K562 (cell line): ENCODE data around the gene PLAGL1.

Source experiments
- EP300 ChIP-seq: IDR thresholded peaks from 2 replicates; pipeline ENCODE4 v1.6.1; 2012; ENCODE audit warnings: low read length, improper control_type of control experiment
- IRF2 ChIP-seq: sonication (generic); formaldehyde crosslinking; IDR thresholded peaks from 2 replicates; pipeline ENCODE4 v1.8.1; 2022; ENCODE audit warnings: mild to moderate bottlenecking, missing genetic modification reagents
- YY1 ChIP-seq, 3 experiments: IDR thresholded peaks; 2 replicates each; pipeline ENCODE4 v1.6.1; 2011; ENCODE audit warnings: low read length in 2 of 3, mild to moderate bottlenecking in 2 of 3, moderate library complexity in 2 of 3, borderline replicate concordance in 1 of 3, control low read depth in 1 of 3, low read depth in 1 of 3; ENCODE audit not compliant: insufficient read depth in 3 of 3, insufficient replicate concordance in 2 of 3, control insufficient read depth in 1 of 3, insufficient read length in 1 of 3; ENCODE audit errors: extremely low read depth in 1 of 3
- TF ChIP-seq, protein P1 (sequence below), 3 experiments: IDR thresholded peaks in 2 of 3; conservative IDR thresholded peaks in 1 of 3; 2 replicates each; pipeline ENCODE4 v1.5.1; 2011 to 2012; ENCODE audit warnings: low read length in 3 of 3, mild to moderate bottlenecking in 3 of 3, control low read depth in 2 of 3, improper control_type of control experiment in 1 of 3, inconsistent platforms in 1 of 3, low read depth in 1 of 3, mixed read lengths in 1 of 3, moderate library complexity in 1 of 3; ENCODE audit not compliant: insufficient read depth in 2 of 3
- TF ChIP-seq, protein P2 (sequence below): fragments of 250-450 bp; sonication (Bioruptor Pico); IDR thresholded peaks from 2 replicates; pipeline ENCODE4 v1.4.0; 2020; ENCODE audit warnings: mild to moderate bottlenecking, moderate library complexity
- TF ChIP-seq, protein P3 (sequence below): sonication (generic); formaldehyde crosslinking; IDR thresholded peaks from 2 replicates; pipeline ENCODE4 v1.8.0; 2022; ENCODE audit warnings: mild to moderate bottlenecking, missing genetic modification reagents
- TF ChIP-seq, protein P4 (sequence below): fragments of 150-350 bp; IDR thresholded peaks from 2 replicates; pipeline ENCODE4 v1.6.1; 2014; ENCODE audit warnings: low read depth, mild to moderate bottlenecking, low read length, borderline replicate concordance
- TF ChIP-seq, protein P5 (sequence below): sonication (generic); formaldehyde crosslinking; IDR thresholded peaks from 2 replicates; pipeline ENCODE4 v1.4.0; 2020; ENCODE audit warnings: mild to moderate bottlenecking, missing genetic modification reagents

DNA sequence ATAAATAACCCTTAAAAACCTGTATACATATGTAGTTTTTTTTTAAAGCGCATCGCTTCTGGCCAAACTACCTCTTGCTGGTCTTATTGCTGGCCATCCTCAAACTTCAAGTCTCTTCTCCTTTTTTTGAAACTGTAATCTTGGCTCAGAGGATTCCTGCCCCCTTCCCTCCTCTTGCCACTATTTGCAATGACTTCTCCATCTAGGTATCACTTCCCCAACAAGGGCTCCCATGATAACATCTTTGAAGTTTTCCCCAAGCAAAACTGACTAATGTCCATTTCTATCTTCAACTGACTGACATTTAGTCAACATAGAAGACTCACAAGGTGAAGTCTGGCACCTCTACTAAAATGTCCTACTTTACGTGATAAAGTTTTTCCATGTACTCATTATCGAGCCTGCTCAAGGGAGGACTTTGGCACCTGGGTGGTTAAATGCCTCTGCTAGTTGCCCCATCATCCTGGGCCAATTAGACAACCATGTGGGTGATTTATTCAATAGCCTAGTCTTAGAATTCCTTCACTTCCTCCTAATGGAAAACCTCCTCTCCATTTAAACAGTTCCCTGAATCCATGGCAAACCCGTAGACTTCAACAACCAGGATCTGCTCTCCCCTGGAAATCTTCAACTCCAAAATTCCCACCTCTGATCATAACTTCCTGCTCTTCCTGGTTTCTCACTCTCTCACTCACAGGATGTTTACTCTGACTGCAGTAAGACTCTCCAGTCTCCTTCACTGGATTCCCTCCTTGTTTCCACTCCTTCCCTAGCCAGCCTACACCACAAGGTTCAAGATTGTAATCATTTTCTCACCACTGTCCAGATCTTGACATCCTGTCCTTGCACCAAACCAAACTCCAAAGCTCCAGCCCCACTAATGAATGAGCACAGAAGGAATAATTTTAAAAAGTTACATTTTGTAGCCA lies 9.4 kb upstream of the PLAGL1 start:
- TF ChIP-seq YY1 (IDR thresholded peaks at IDR 0.05; ENCODE audit: borderline replicate concordance in 1 of 3, control insufficient read depth in 1 of 3, extremely low read depth in 1 of 3, insufficient read depth in 3 of 3, insufficient read length in 1 of 3, insufficient replicate concordance in 2 of 3, low read depth in 1 of 3, low read length in 2 of 3) = no peak
- no peak for TF ChIP-seq IRF2 (CRISPR knock-in tag)
- TF ChIP-seq, protein P1, sequence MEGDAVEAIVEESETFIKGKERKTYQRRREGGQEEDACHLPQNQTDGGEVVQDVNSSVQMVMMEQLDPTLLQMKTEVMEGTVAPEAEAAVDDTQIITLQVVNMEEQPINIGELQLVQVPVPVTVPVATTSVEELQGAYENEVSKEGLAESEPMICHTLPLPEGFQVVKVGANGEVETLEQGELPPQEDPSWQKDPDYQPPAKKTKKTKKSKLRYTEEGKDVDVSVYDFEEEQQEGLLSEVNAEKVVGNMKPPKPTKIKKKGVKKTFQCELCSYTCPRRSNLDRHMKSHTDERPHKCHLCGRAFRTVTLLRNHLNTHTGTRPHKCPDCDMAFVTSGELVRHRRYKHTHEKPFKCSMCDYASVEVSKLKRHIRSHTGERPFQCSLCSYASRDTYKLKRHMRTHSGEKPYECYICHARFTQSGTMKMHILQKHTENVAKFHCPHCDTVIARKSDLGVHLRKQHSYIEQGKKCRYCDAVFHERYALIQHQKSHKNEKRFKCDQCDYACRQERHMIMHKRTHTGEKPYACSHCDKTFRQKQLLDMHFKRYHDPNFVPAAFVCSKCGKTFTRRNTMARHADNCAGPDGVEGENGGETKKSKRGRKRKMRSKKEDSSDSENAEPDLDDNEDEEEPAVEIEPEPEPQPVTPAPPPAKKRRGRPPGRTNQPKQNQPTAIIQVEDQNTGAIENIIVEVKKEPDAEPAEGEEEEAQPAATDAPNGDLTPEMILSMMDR (IDR thresholded peaks at IDR 0.05 in 2 of 3, conservative IDR thresholded peaks at IDR 0.05 in 1 of 3; ENCODE audit: insufficient read depth in 2 of 3, low read depth in 1 of 3, low read length in 3 of 3) = no peak
- TF ChIP-seq, protein P2, sequence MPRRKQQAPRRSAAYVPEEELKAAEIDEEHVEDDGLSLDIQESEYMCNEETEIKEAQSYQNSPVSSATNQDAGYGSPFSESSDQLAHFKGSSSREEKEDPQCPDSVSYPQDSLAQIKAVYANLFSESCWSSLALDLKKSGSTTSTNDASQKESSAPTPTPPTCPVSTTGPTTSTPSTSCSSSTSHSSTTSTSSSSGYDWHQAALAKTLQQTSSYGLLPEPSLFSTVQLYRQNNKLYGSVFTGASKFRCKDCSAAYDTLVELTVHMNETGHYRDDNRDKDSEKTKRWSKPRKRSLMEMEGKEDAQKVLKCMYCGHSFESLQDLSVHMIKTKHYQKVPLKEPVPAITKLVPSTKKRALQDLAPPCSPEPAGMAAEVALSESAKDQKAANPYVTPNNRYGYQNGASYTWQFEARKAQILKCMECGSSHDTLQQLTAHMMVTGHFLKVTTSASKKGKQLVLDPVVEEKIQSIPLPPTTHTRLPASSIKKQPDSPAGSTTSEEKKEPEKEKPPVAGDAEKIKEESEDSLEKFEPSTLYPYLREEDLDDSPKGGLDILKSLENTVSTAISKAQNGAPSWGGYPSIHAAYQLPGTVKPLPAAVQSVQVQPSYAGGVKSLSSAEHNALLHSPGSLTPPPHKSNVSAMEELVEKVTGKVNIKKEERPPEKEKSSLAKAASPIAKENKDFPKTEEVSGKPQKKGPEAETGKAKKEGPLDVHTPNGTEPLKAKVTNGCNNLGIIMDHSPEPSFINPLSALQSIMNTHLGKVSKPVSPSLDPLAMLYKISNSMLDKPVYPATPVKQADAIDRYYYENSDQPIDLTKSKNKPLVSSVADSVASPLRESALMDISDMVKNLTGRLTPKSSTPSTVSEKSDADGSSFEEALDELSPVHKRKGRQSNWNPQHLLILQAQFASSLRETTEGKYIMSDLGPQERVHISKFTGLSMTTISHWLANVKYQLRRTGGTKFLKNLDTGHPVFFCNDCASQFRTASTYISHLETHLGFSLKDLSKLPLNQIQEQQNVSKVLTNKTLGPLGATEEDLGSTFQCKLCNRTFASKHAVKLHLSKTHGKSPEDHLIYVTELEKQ (CRISPR knock-in tag) = no peak
- no peak for TF ChIP-seq EP300
- TF ChIP-seq, protein P3, sequence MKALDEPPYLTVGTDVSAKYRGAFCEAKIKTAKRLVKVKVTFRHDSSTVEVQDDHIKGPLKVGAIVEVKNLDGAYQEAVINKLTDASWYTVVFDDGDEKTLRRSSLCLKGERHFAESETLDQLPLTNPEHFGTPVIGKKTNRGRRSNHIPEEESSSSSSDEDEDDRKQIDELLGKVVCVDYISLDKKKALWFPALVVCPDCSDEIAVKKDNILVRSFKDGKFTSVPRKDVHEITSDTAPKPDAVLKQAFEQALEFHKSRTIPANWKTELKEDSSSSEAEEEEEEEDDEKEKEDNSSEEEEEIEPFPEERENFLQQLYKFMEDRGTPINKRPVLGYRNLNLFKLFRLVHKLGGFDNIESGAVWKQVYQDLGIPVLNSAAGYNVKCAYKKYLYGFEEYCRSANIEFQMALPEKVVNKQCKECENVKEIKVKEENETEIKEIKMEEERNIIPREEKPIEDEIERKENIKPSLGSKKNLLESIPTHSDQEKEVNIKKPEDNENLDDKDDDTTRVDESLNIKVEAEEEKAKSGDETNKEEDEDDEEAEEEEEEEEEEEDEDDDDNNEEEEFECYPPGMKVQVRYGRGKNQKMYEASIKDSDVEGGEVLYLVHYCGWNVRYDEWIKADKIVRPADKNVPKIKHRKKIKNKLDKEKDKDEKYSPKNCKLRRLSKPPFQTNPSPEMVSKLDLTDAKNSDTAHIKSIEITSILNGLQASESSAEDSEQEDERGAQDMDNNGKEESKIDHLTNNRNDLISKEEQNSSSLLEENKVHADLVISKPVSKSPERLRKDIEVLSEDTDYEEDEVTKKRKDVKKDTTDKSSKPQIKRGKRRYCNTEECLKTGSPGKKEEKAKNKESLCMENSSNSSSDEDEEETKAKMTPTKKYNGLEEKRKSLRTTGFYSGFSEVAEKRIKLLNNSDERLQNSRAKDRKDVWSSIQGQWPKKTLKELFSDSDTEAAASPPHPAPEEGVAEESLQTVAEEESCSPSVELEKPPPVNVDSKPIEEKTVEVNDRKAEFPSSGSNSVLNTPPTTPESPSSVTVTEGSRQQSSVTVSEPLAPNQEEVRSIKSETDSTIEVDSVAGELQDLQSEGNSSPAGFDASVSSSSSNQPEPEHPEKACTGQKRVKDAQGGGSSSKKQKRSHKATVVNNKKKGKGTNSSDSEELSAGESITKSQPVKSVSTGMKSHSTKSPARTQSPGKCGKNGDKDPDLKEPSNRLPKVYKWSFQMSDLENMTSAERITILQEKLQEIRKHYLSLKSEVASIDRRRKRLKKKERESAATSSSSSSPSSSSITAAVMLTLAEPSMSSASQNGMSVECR (CRISPR knock-in tag) = no peak
- TF ChIP-seq, protein P4, sequence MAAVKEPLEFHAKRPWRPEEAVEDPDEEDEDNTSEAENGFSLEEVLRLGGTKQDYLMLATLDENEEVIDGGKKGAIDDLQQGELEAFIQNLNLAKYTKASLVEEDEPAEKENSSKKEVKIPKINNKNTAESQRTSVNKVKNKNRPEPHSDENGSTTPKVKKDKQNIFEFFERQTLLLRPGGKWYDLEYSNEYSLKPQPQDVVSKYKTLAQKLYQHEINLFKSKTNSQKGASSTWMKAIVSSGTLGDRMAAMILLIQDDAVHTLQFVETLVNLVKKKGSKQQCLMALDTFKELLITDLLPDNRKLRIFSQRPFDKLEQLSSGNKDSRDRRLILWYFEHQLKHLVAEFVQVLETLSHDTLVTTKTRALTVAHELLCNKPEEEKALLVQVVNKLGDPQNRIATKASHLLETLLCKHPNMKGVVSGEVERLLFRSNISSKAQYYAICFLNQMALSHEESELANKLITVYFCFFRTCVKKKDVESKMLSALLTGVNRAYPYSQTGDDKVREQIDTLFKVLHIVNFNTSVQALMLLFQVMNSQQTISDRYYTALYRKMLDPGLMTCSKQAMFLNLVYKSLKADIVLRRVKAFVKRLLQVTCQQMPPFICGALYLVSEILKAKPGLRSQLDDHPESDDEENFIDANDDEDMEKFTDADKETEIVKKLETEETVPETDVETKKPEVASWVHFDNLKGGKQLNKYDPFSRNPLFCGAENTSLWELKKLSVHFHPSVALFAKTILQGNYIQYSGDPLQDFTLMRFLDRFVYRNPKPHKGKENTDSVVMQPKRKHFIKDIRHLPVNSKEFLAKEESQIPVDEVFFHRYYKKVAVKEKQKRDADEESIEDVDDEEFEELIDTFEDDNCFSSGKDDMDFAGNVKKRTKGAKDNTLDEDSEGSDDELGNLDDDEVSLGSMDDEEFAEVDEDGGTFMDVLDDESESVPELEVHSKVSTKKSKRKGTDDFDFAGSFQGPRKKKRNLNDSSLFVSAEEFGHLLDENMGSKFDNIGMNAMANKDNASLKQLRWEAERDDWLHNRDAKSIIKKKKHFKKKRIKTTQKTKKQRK = no peak
- TF ChIP-seq, protein P5, sequence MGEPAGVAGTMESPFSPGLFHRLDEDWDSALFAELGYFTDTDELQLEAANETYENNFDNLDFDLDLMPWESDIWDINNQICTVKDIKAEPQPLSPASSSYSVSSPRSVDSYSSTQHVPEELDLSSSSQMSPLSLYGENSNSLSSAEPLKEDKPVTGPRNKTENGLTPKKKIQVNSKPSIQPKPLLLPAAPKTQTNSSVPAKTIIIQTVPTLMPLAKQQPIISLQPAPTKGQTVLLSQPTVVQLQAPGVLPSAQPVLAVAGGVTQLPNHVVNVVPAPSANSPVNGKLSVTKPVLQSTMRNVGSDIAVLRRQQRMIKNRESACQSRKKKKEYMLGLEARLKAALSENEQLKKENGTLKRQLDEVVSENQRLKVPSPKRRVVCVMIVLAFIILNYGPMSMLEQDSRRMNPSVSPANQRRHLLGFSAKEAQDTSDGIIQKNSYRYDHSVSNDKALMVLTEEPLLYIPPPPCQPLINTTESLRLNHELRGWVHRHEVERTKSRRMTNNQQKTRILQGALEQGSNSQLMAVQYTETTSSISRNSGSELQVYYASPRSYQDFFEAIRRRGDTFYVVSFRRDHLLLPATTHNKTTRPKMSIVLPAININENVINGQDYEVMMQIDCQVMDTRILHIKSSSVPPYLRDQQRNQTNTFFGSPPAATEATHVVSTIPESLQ (CRISPR knock-in tag) = no peak
